GM19240 (cell line): ENCODE data around the gene ZNF573.

Source experiments
- DNase-seq: peaks from one replicate; pipeline ENCODE4 v3.0.0; 2011; ENCODE audit warnings: low spot score; ENCODE audit not compliant: insufficient read length

ZNF573 gene

GRCh38 chr19:37695144-37695899 lies 84.1 kb downstream of the ZNF573 start:
- DNase-seq, result no peak

- DNase-seq, result no peak
Observed at GRCh38 chr19:37692956-37693620, 86.3 kb downstream of the ZNF573 start.

GRCh38 chr19:37691881-37692504 lies 87.4 kb downstream of the ZNF573 start:
- peak; percentile 8 for DNase-seq
